Stimulated activated CD8-positive, alpha-beta memory T cell treated with anti-CD3 and anti-CD28 coated beads, Interleukin-15, amount 100 ng/mL, for 24 hours (primary cell): ENCODE measurements around the gene SRGAP3.

Experiments used
- DNase-seq: peaks from one replicate; pipeline ENCODE4 v3.0.0-alpha.2; 2020; ENCODE audit warnings: low read depth

Gene SRGAP3

DNA sequence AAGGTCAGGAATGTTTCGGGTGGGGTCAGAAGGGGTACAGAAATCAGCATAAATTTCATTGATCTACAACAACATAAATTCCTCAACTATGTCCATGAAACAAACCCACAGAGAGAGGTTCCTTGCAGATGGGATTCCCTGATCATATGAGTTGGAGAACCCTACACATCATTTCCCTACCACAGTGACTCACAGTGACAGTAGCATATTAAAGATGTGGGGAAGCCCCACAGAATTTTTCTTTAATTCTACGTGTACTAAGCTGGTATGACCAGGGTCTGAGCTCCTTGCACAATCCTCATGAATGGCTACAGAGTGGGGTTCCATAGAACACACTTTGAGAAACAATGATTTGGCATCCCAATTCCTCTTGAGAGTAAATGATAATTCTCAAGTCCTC, 169.3 kb downstream of the SRGAP3 start:
- no peak for DNase-seq

- DNase-seq: no peak
Observed at GRCh38 chr3:9079676-9080075, 169.8 kb downstream of the SRGAP3 start.

DNA sequence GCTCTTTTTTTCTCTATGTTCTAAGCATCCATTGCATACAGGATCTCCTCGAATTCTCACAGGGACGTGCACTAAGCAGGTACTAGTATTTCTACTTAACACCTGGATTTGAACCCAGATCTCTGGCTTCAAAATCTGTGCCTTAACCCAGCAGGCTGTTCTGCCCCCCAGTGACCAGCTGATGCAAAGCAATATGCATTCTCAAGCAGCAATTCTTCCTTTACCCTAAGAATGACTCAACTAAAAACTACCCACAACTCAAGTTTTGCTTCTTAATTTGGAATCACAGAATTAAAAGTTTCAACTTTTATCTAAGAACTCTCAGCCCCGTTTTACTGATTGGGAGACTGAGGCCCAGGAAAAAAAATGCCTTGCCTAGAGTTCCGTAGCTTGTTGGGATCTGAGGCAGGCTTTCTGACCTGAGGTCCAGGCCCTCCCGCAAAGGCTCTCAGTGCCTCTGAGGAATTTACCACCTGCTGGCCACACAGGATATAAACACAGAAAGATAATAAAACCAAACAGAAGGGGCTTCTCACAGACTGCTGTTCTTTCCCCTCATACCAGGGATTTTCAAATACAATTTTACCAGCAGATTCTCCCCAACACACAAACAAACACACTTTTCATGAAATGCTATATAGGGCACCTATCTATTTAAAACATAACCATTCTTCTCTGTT, 170.7 kb downstream of the SRGAP3 start:
- DNase-seq: no peak

DNA sequence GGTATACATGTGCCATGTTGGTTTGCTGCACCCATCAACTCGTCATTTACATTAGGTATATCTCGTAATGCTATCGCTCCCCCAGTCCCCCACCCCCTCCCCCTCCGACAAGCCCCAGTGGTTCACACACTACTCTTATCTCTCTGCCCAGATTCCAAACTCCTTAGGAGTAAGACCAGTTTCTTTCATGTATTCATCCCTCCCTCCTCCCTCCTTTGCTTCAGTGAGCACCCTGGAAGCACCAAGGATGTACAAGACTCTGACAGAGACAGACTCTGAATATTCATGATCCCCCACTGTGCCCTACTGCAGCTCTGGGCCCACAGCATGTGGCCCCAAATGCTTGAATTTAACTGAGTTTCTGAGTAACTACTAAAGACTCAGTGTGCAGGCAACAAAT, 172.4 kb downstream of the SRGAP3 start:
- no peak for DNase-seq

DNA sequence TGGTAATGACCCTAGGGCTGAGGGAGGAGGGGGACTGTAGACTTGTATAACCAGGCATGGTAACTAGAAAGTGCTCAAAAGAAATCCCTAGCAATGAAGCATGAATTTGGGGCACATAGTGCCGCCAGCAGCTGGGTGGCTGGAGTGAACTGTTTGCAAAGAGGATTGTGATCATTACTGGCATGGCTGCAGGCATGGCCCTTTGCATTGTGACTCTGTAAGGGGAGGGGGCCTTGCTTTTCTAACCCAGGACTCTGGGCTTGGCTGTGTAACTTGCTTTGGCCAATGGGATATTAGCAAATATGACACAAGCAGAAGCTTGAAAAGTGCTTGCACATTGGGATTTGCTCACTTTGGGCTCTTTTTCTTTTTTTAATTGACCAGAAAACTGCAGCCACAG, 173.7 kb downstream of the SRGAP3 start:
- DNase-seq: no peak

GRCh38 chr3:9074079-9074478, 175.4 kb downstream of the SRGAP3 start:
- DNase-seq: no peak

- no peak for DNase-seq
Observed at GRCh38 chr3:9072667-9073009, 176.8 kb downstream of the SRGAP3 start.

- DNase-seq: no peak
Observed at GRCh38 chr3:9071936-9072666, 177.3 kb downstream of the SRGAP3 start.

DNA sequence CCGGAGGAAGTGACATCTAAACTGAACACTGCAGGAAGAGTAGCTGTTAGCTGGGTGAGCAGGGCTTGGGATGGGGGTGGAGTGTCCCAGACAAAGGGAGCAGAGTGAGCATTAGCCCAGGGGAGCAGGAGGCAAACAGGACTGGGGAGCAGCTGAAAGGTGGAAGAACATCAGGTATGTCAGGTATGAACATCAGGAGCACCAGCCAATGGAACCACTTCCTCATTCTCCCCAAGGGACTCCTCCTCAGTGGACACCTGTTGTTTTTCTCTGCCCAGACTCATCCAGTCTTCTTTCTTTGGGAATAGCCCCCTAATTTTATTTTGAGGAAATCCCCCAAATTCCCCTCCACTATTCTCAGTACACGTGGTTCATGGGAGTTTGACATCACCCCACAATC, 178.5 kb downstream of the SRGAP3 start:
- DNase-seq: no peak

DNA sequence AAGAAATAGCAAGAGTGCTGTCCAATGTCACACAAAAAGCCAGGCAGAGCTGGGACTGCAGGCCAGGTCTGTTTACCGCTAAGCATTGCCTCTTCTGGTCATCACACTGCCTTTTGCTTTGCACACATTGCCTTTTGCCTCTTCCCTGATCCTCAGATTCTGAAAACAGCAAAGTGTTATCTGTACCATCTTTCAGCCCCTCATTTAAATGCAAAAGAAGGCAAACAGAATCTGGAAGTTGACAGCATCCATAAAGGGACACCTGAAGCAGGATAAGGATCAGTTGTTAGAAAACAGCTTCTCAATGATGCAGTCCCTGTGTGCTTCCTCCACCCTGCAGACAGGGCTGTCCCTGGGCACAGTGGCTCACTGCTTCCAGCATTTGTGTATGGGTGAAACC, 179.5 kb downstream of the SRGAP3 start:
- DNase-seq: no peak

DNA sequence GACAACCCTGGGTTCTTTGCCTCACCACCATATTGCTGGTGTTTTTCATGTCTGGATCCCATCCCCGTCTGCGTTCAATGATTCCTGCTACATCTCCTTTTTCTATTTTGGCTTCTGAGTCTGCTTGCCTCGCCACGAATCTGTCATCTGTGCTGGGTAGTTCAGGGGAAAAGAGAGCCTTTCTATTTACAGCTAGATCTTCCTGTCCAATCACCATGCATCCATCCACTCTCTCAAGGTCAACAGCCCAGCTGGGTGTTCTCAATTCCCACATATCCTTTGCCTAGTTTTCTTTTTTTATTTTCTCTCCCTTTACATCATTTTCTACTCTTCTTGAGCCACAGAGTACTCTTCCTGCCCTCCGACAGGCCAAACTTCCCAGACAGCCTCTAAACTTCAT, 181.4 kb downstream of the SRGAP3 start:
- DNase-seq: no peak

- DNase-seq: no peak
Observed at GRCh38 chr3:9067352-9067975, 182.0 kb downstream of the SRGAP3 start.

DNA sequence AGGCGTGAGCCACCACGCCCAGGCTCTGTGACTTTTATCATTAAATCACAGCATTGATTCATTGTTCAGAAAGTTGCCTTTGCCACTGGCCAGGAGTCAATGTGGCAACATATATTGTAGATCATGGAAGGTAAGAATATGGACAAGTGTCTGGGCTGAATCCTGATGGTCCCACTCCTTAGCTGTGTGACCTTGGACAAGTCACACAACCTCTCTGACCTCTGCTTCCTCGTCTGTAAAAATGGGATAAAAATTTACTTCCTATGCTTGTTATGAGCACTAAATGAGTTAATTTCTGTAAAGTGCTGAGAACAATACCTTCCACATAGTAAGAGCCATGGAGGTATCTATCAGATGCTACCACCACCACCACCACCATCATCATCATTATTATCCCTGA, 182.7 kb downstream of the SRGAP3 start:
- DNase-seq: no peak

DNA sequence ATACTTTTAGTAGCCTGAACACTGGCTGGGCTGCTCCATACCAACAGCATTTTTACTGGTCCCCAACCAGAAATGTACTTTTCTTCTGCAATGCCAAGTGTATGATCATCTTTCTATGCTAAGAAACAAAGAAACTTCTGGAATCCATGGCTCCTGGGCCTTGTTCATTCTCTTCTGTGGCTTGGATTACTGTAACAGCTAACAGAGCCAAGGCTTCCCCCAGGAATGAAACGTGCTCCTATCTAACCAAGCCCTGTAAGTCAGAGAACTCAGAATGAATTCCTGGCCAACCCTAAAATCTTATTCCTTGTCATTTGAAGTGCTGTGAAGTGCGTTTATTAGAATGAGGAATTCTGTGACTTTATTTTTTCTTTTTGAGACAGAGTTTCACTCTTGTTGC, 183.3 kb downstream of the SRGAP3 start:
- no peak for DNase-seq

DNA sequence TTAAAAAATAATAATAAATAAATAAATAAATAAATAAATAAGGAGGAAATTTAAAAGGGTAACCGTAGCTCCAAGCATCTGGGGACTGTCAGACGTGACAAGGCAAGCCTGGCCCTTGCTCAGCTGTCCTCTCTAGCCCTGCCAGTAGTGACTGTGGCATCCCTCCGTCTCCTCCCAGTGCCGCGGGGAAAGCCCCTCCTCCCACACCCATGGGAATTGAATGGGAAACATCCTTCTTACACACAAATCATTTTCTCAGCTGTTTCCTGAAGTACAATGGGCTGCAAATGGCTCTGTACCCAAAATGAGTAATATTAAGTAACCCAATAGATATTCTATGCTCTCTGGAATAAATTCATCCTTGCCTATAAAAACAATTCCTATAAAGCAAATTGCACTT, 184.6 kb downstream of the SRGAP3 start:
- DNase-seq: no peak

GRCh38 chr3:9064251-9064650, 185.2 kb downstream of the SRGAP3 start:
- no peak for DNase-seq

GRCh38 chr3:9062570-9062969, 186.9 kb downstream of the SRGAP3 start:
- DNase-seq: no peak

DNA sequence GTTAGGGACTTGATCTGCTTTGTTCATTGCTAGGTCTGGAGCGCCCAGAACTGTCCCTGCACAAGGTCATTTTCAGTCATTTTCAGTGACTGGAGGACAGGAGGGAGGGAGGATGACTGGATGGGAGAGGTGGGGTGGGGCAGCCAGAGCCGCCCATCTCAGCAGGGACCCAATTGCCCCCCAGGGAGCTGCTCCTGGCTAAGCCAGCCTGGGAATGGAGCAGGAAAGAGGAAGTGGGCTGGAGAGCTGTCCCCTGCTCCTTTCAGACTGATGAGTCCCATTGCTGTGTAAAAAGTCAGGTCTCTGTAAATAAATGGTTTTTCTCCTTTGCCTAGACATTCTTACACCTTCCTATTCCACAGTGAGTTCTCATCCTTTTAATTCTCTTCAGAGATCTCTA, 187.8 kb downstream of the SRGAP3 start:
- no peak for DNase-seq

GRCh38 chr3:9059489-9060400, 189.7 kb downstream of the SRGAP3 start:
- DNase-seq: no peak

DNA sequence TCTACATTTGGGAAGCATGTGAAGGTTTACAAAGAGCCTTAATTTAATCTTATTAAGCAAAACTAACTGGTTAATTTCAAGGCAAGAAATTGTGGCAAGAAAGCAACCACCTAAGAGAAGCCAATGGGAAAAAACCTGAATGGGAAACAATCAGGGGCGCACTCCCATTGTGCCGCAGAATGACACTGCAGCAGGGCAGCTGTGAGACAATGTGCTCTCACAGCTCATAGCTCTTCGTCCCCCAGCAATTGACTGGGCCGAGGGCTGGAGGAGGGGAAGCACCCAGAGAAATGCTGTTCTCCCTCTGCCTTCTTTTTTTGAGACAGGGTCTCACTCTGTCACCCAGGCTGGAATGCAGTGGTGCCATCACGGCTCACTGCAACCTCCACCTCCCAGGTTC, 192.9 kb downstream of the SRGAP3 start:
- no peak for DNase-seq

DNA sequence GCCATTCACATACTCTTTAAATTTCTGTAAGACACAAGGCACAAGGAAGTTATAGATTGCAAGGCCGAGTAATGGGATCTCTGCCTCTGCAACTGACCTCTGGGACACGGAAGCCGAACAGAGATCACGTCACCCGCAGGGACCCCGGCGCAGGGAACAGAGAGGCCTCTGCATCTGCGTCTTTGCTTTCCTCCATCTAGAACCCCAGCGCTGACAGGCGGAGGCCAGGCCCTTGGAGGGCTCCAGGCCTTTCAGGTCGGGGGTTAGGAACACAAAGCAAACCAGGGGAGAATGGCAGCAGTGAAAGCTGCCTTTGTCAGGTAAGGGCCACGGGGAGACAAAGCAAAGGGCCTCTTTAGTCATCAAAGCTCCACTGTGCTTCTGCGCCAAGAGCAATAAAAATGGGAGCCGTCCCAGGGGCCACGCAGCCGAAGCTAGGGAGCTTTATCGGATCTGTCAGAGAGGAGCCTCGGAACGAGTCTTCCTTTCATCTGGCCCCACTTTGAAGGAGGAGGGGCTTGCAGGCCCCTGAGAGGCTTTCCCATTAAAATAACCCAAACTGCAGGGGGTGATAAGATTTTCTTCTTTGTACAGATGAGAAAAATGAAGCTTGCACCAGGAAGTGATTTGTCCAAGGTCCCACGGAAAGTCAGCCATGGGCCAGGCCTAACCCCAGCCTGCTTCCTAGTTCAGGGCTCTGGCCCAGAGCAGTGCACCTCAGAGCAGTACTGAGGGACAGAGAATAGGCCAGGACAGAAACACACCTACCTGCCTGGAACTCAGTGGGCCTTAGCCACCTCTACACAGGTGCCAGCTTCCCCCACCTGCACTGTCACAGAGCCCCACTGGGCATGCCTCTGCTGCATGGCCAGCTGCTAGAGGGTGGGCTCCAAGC, 201.7 kb downstream of the SRGAP3 start:
- DNase-seq: no peak

- no peak for DNase-seq
Observed at GRCh38 chr3:9045371-9045770, 204.1 kb downstream of the SRGAP3 start.
